OCI-LY1 (cell line): ENCODE results near the gene SEMA3A.

ENCODE experiments used
- H2AFZ ChIP-seq: fragments of 200-600 bp; sonication (generic), shearing (Covaris generic); 2 replicates; pipeline ENCODE4 v1.6.0; 2014; ENCODE audit warnings: antibody characterized with exemption, mild to moderate bottlenecking, low read length
- H3F3A ChIP-seq: fragments of 200-600 bp; sonication (generic), shearing (Covaris generic); 2 replicates; pipeline ENCODE4 v1.6.0; 2014; ENCODE audit warnings: mild to moderate bottlenecking, antibody characterized with exemption, low read length, moderate library complexity; ENCODE audit not compliant: insufficient read depth
- H3K27ac ChIP-seq: fragments of 200-600 bp; sonication (generic); 2 replicates; pipeline ENCODE4 v1.5.1; 2014; ENCODE audit warnings: low read length, mixed run types, mild to moderate bottlenecking, low read depth; ENCODE audit not compliant: poor library complexity, severe bottlenecking
- H3K27me3 ChIP-seq: fragments of 200-600 bp; sonication (generic); 2 replicates; pipeline ENCODE4 v1.6.0; 2014; ENCODE audit warnings: antibody characterized with exemption, mild to moderate bottlenecking, low read length, moderate library complexity; ENCODE audit not compliant: insufficient read depth
- H3K36me3 ChIP-seq: fragments of 200-600 bp; sonication (generic); 2 replicates; pipeline ENCODE4 v1.6.1; 2014; ENCODE audit warnings: mild to moderate bottlenecking, antibody characterized with exemption, low read length, moderate library complexity, mixed read lengths; ENCODE audit not compliant: insufficient read depth
- H3K4me1 ChIP-seq: fragments of 200-600 bp; sonication (generic); 2 replicates; pipeline ENCODE4 v1.5.1; 2014; ENCODE audit warnings: mild to moderate bottlenecking, low read length, moderate library complexity; ENCODE audit not compliant: insufficient read depth, severe bottlenecking
- H3K4me2 ChIP-seq: fragments of 200-600 bp; sonication (generic), shearing (Covaris generic); 2 replicates; pipeline ENCODE4 v1.6.1; 2014; ENCODE audit warnings: low read length
- H3K4me3 ChIP-seq: fragments of 200-600 bp; sonication (generic); 2 replicates; pipeline ENCODE4 v1.5.1; 2014; ENCODE audit warnings: low read length, low read depth, mild to moderate bottlenecking, mixed read lengths; ENCODE audit not compliant: poor library complexity, severe bottlenecking
- H3K79me2 ChIP-seq: fragments of 200-600 bp; shearing (Covaris generic); 2 replicates; pipeline ENCODE4 v1.6.1; 2016; ENCODE audit warnings: mixed run types, low read length, mixed read lengths; ENCODE audit not compliant: insufficient read depth
- H3K9ac ChIP-seq: fragments of 200-600 bp; sonication (generic), shearing (Covaris generic); 2 replicates; pipeline ENCODE4 v1.6.1; 2014; ENCODE audit warnings: mild to moderate bottlenecking, low read length, mixed read lengths
- H3K9me2 ChIP-seq: fragments of 200-600 bp; sonication (generic), shearing (Covaris generic); 2 replicates; pipeline ENCODE4 v1.6.1; 2014; ENCODE audit warnings: low read depth, mild to moderate bottlenecking, low read length, mixed read lengths
- H3K9me3 ChIP-seq: fragments of 200-600 bp; shearing (Covaris generic); 2 replicates; pipeline ENCODE4 v1.6.1; 2014; ENCODE audit warnings: low read length, mixed read lengths
- H4K20me1 ChIP-seq: fragments of 200-600 bp; sonication (generic), shearing (Covaris generic); 2 replicates; pipeline ENCODE4 v1.6.0; 2016; ENCODE audit warnings: mild to moderate bottlenecking, low read length; ENCODE audit not compliant: insufficient read depth
- EZH2 ChIP-seq: fragments of 200-600 bp; sonication (generic), shearing (Covaris generic); IDR thresholded peaks from 2 replicates; pipeline ENCODE4 v1.8.0; 2017; ENCODE audit warnings: borderline replicate concordance, mixed run types, mild to moderate bottlenecking, antibody characterized with exemption, low read length, moderate library complexity, mixed read lengths
- TF ChIP-seq, protein P1 (sequence below): fragments of 200-600 bp; sonication (generic), shearing (Covaris generic); IDR thresholded peaks from 2 replicates; pipeline ENCODE4 v1.5.1; 2017; ENCODE audit warnings: mild to moderate bottlenecking, antibody characterized with exemption, low read length, moderate library complexity, mixed read lengths

SEMA3A gene

DNA sequence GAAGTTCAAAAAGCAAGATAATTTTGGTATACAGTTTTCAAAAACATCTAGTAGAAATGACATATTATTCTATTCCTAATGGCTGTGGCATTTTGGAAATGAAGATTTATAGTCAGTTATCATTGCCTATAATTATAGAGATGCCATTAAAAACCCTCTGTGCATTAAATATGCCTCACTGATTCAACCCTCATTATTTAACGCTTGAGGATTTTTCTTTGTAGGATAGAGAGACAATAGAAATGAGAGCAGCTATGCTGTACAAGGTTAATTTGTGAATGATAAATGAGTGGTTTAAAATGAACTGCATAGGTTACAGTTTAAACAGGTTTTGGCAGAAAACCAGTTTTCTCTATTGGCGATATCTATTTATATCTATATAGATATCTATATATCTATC lies 32.2 kb upstream of the SEMA3A start:
- no peaks in the 10 kb centered on the region for H3K27me3 ChIP-seq
- H3K36me3 ChIP-seq: no peaks in the 10 kb centered on the region
- no peaks in the 10 kb centered on the region for H3K9me2 ChIP-seq
- H4K20me1 ChIP-seq: no peaks in the 10 kb centered on the region
- no peaks in the 10 kb centered on the region for H3K4me1 ChIP-seq
- H3K79me2 ChIP-seq: no peaks in the 10 kb centered on the region
- H2AFZ ChIP-seq: no peak overlapping the region
- TF ChIP-seq, protein P1, sequence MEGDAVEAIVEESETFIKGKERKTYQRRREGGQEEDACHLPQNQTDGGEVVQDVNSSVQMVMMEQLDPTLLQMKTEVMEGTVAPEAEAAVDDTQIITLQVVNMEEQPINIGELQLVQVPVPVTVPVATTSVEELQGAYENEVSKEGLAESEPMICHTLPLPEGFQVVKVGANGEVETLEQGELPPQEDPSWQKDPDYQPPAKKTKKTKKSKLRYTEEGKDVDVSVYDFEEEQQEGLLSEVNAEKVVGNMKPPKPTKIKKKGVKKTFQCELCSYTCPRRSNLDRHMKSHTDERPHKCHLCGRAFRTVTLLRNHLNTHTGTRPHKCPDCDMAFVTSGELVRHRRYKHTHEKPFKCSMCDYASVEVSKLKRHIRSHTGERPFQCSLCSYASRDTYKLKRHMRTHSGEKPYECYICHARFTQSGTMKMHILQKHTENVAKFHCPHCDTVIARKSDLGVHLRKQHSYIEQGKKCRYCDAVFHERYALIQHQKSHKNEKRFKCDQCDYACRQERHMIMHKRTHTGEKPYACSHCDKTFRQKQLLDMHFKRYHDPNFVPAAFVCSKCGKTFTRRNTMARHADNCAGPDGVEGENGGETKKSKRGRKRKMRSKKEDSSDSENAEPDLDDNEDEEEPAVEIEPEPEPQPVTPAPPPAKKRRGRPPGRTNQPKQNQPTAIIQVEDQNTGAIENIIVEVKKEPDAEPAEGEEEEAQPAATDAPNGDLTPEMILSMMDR: no peak
- no peak for TF ChIP-seq EZH2
- H3F3A ChIP-seq: no peaks in the 10 kb centered on the region
- H3K9ac ChIP-seq: no peak overlapping the region
- H3K4me2 ChIP-seq: no peak overlapping the region
- no peak overlapping the region for H3K4me3 ChIP-seq
- no peak overlapping the region for H3K27ac ChIP-seq
- no peaks in the 10 kb centered on the region for H3K9me3 ChIP-seq

DNA sequence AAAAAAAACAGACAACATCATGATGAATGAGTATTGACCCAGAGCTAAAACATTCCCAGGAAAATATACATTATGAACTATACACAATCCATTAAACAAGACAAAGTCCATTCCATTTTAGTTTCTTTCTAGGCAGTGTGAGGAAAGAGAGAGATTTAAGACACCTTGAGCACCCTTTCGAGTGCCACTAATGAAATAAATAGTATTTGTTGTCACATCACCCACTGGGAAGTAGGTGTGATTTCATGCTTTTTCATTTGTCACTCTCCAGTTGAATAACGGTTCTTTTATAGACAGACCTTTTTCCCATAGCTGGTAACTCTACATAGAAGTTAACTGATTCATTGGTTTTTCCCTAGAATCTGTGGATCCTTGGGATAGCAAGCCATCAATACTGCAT lies 29.9 kb upstream of the SEMA3A start:
- Histone ChIP-seq H3K27me3 (no peaks in the 10 kb centered on the region), H2AFZ (no peak overlapping the region), H3K27ac (no peak overlapping the region), H3K4me2 (no peak overlapping the region), H3K9me2 (no peaks in the 10 kb centered on the region), H3K4me3 (no peak overlapping the region), H3K9me3 (0 out of 2 replicates have a peak, but pooled peaks cover 4% of the 10 kb centered on the region), H3K79me2 (no peaks in the 10 kb centered on the region), H3K4me1 (no peaks in the 10 kb centered on the region), H3K9ac (no peak overlapping the region), H3K36me3 (no peaks in the 10 kb centered on the region), H3F3A (no peaks in the 10 kb centered on the region), H4K20me1 (no peaks in the 10 kb centered on the region)
- TF ChIP-seq, protein P1: no peak
- no peak for TF ChIP-seq EZH2

DNA sequence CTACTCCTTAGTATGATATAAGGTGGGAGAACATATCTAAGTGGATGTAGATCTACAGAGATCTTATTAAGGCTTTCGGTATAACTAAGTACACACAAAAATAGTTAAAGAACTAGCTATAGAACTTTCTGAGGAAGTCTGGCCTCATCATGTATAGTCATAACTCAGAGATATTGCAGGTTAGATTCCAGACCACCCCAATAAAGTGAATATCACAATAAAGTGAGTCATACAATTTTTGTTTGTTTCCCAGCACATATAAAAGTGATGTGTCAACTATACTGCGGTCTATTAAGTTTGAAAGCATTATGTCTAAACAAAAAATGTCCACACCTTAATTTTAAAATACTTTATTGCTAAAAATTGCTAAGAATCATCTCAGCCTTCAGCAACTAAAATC lies 24.7 kb upstream of the SEMA3A start:
- H3K4me3 ChIP-seq: no peak overlapping the region
- H3K27ac ChIP-seq: no peak overlapping the region
- no peaks in the 10 kb centered on the region for H4K20me1 ChIP-seq
- no peaks in the 10 kb centered on the region for H3K27me3 ChIP-seq
- no peaks in the 10 kb centered on the region for H3K9me2 ChIP-seq
- no peak overlapping the region; the same call in 1 of the 2 replicates for H2AFZ ChIP-seq
- H3K9me3 ChIP-seq: 0 out of 2 replicates have a peak, but pooled peaks cover 4% of the 10 kb centered on the region
- no peak overlapping the region for H3K4me2 ChIP-seq
- no peak overlapping the region for H3K9ac ChIP-seq
- no peak for TF ChIP-seq EZH2
- TF ChIP-seq, protein P1: no peak
- no peaks in the 10 kb centered on the region for H3F3A ChIP-seq
- no peaks in the 10 kb centered on the region for H3K79me2 ChIP-seq
- no peaks in the 10 kb centered on the region for H3K4me1 ChIP-seq
- H3K36me3 ChIP-seq: no peaks in the 10 kb centered on the region
